H9 (cell line): ENCODE measurements around the gene CPE. TPM values are rescaled to one million over a fixed set of nuclear protein-coding genes. Genes with fewer than 3 reads are reported as not detected.

Source experiments
- DNase-seq: peaks from one replicate; pipeline ENCODE4 v3.0.0-alpha.2; 2017
- H2AFZ ChIP-seq: one replicate; pipeline ENCODE4 v1.6.1; 2013; ENCODE audit warnings: mild to moderate bottlenecking, low read length, control low read depth, moderate library complexity
- H2AK5ac ChIP-seq: 2 replicates; pipeline ENCODE4 v1.6.1; 2013; ENCODE audit warnings: low read length, control low read depth, mixed read lengths; ENCODE audit not compliant: insufficient read length
- H2BK120ac ChIP-seq: one replicate; pipeline ENCODE4 v1.6.1; 2013; ENCODE audit warnings: low read depth, mild to moderate bottlenecking, low read length, control low read depth, inconsistent platforms; ENCODE audit not compliant: poor library complexity, severe bottlenecking
- H2BK12ac ChIP-seq: 2 replicates; pipeline ENCODE4 v1.6.1; 2013; ENCODE audit warnings: low read length, control low read depth, mixed read lengths, low read depth; ENCODE audit not compliant: insufficient read length
- H2BK15ac ChIP-seq: 2 replicates; pipeline ENCODE4 v1.6.1; 2013; ENCODE audit warnings: low read depth, low read length, control low read depth
- H2BK20ac ChIP-seq: one replicate; pipeline ENCODE4 v1.6.1; 2013; ENCODE audit warnings: low read depth, mild to moderate bottlenecking, low read length, control low read depth, inconsistent platforms; ENCODE audit not compliant: poor library complexity, severe bottlenecking
- H2BK5ac ChIP-seq: 2 replicates; pipeline ENCODE4 v1.6.1; 2013; ENCODE audit warnings: low read length, control low read depth, mixed read lengths; ENCODE audit not compliant: insufficient read length
- H3K14ac ChIP-seq: 2 replicates; pipeline ENCODE4 v1.6.1; 2013; ENCODE audit warnings: low read length, control low read depth; ENCODE audit not compliant: insufficient read depth
- H3K18ac ChIP-seq: 2 replicates; pipeline ENCODE4 v1.6.1; 2013; ENCODE audit warnings: low read depth, mild to moderate bottlenecking, mixed read lengths, low read length, control low read depth; ENCODE audit not compliant: insufficient read length
- H3K23ac ChIP-seq: 2 replicates; pipeline ENCODE4 v1.6.1; 2013; ENCODE audit warnings: low read length, control low read depth, mixed read lengths, low read depth; ENCODE audit not compliant: insufficient read length
- H3K23me2 ChIP-seq: 2 replicates; pipeline ENCODE4 v1.6.1; 2013; ENCODE audit warnings: low read depth, mild to moderate bottlenecking, mixed read lengths, low read length, control low read depth; ENCODE audit not compliant: insufficient read length, poor library complexity, severe bottlenecking
- H3K27ac ChIP-seq: 2 replicates; pipeline ENCODE4 v1.5.1; 2013; ENCODE audit warnings: low read length, control low read depth, mixed read lengths, low read depth; ENCODE audit not compliant: insufficient read length
- H3K27me3 ChIP-seq: 2 replicates; pipeline ENCODE4 v1.6.1; 2013; ENCODE audit warnings: low read length, control low read depth, inconsistent platforms; ENCODE audit not compliant: insufficient read depth
- H3K4ac ChIP-seq: 2 replicates; pipeline ENCODE4 v1.6.1; 2013; ENCODE audit warnings: low read depth, mild to moderate bottlenecking, control low read depth, inconsistent platforms, low read length, moderate library complexity
- H3K4me1 ChIP-seq: 2 replicates; pipeline ENCODE4 v1.6.1; 2013; ENCODE audit warnings: low read length, control low read depth, inconsistent platforms; ENCODE audit not compliant: insufficient read depth
- H3K4me2 ChIP-seq: 2 replicates; pipeline ENCODE4 v1.6.1; 2013; ENCODE audit warnings: low read length, control low read depth, mixed read lengths; ENCODE audit not compliant: insufficient read length, insufficient read depth
- H3K56ac ChIP-seq: 2 replicates; pipeline ENCODE4 v1.6.1; 2013; ENCODE audit warnings: low read depth, mild to moderate bottlenecking, mixed read lengths, low read length, control low read depth; ENCODE audit not compliant: insufficient read length
- H3K79me1 ChIP-seq: 2 replicates; pipeline ENCODE4 v1.6.1; 2013; ENCODE audit warnings: low read depth, mild to moderate bottlenecking, moderate library complexity, low read length, control low read depth, inconsistent platforms; ENCODE audit not compliant: insufficient read depth, poor library complexity, severe bottlenecking
- H3K79me2 ChIP-seq: 2 replicates; pipeline ENCODE4 v1.6.1; 2013; ENCODE audit warnings: low read length, control low read depth, inconsistent platforms; ENCODE audit not compliant: insufficient read depth
- H3K9ac ChIP-seq: 2 replicates; pipeline ENCODE4 v1.6.1; 2013; ENCODE audit warnings: low read length, control low read depth, mixed read lengths; ENCODE audit not compliant: insufficient read length; ENCODE audit errors: extremely low read depth
- H3K9me3 ChIP-seq: one replicate; pipeline ENCODE4 v1.6.1; 2013; ENCODE audit warnings: low read depth, low read length, inconsistent platforms; ENCODE audit not compliant: control insufficient read depth
- H3T11ph ChIP-seq: one replicate; pipeline ENCODE4 v1.6.1; 2013; ENCODE audit warnings: mild to moderate bottlenecking, low read length, control low read depth, inconsistent platforms
- H4K20me1 ChIP-seq: one replicate; pipeline ENCODE4 v1.6.1; 2013; ENCODE audit not compliant: control insufficient read depth, insufficient read length, insufficient read depth
- H4K5ac ChIP-seq: 2 replicates; pipeline ENCODE4 v1.6.1; 2013; ENCODE audit warnings: low read depth, mild to moderate bottlenecking, mixed read lengths, low read length, control low read depth; ENCODE audit not compliant: insufficient read length
- H4K8ac ChIP-seq: replicated peaks from 2 replicates; pipeline ENCODE4 v1.6.1; 2013; ENCODE audit warnings: low read length, control low read depth, mixed read lengths, low read depth; ENCODE audit not compliant: insufficient read length
- H4K91ac ChIP-seq: 2 replicates; pipeline ENCODE4 v1.6.1; 2013; ENCODE audit warnings: low read depth, mild to moderate bottlenecking, moderate library complexity, mixed read lengths, low read length, control low read depth; ENCODE audit not compliant: insufficient read length
- H3K27ac Mint-ChIP-seq, 3 experiments: 2 replicates in 2 of 3; 3 replicates in 1 of 3; pipeline ENCODE4 v1.8.0; 2020 to 2021; ENCODE audit warnings: mixed read lengths in 3 of 3, mild to moderate bottlenecking in 1 of 3, moderate library complexity in 1 of 3
- H3K27me3 Mint-ChIP-seq: 2 replicates; pipeline ENCODE4 v1.8.0; 2021; ENCODE audit warnings: low read depth, mild to moderate bottlenecking, moderate library complexity, mixed read lengths
- H3K36me3 Mint-ChIP-seq, 3 experiments: 2 replicates in 2 of 3; 3 replicates in 1 of 3; pipeline ENCODE4 v1.8.0; 2020 to 2021; ENCODE audit warnings: low read depth in 3 of 3, mixed read lengths in 3 of 3; ENCODE audit not compliant: insufficient read depth in 1 of 3
- H3K4me1 Mint-ChIP-seq, 2 experiments: 2 replicates each; pipeline ENCODE4 v1.8.0; 2020; ENCODE audit warnings: mixed read lengths in 2 of 2
- H3K4me3 Mint-ChIP-seq, 2 experiments: 2 replicates in 1 of 2; 3 replicates in 1 of 2; pipeline ENCODE4 v1.8.0; 2020 to 2021; ENCODE audit warnings: mild to moderate bottlenecking in 2 of 2, mixed read lengths in 2 of 2, moderate library complexity in 1 of 2
- H3K9me3 Mint-ChIP-seq, 2 experiments: 2 replicates in 1 of 2; 3 replicates in 1 of 2; pipeline ENCODE4 v1.8.0; 2020; ENCODE audit warnings: mild to moderate bottlenecking in 2 of 2, mixed read lengths in 2 of 2, moderate library complexity in 1 of 2
- WGBS: extraction: QIAGEN DNeasy Blood & Tissue Kit; methylation state at CpG from one replicate; pipeline ENCODE4 v1.1.7; 2013; ENCODE audit warnings: missing lambda C conversion rate, low lambda C conversion rate, mixed read lengths; ENCODE audit not compliant: insufficient read length; ENCODE audit errors: extremely low coverage; 5-methylcytosine and 5-hydroxymethylcytosine counted together
- total RNA-seq: library from RNA; stranded (reverse); gene quantifications from 2 replicates; pipeline ENCODE4 v1.2.1, GENCODE V29; 2021
- TF ChIP-seq, protein P1 (sequence below): fragments of 200-600 bp; sonication (generic); conservative IDR thresholded peaks from 3 replicates; pipeline ENCODE4 v1.8.0; 2021; ENCODE audit warnings: antibody characterized with exemption, mild to moderate bottlenecking

Gene CPE
- total RNA-seq, 1 experiment from 2014 or later = 10.0 TPM

DNA sequence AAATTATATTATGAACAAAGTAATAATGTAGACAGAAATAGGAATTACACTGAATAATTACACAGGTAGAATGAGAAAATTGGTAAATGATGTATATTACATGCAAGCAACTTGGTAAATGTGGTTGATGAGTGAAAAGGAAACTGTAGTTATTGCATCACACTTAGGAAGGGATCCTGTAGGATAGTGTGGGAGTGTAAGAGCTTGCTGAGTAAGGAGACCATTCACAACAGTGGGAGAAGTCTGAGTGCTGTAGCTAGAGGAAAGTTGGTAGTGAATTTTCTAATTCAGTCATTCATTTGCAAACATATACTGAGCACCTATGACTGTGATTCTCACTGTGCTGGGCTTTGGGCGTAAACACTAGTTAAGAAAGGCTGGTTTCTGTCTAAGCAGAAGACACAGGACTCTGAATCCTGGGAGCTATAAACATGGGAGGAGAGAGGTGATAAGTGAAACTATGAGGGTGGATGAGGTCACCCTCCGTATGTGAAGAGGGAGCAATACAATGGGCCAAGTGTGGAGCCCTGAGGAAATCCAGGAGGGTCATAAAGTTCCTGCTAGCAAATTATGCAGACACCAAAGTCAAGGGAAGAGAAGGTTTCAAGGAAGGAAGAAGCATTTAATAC, 14.2 kb upstream of the CPE start:
- Mint-ChIP-seq H3K36me3 (no peaks in the 10 kb centered on the region), H3K4me1 (peaks cover 7 to 12% of the 10 kb centered on the region in 2 experiments), H3K27me3 (no peaks in the 10 kb centered on the region; the same call in 1 of the 2 replicates), H3K9me3 (no peaks in the 10 kb centered on the region), H3K4me3 (no peak overlapping the region), H3K27ac (no peak overlapping the region)
- Histone ChIP-seq H3T11ph (no peak overlapping the region), H3K4me1 (peaks cover 14% of the 10 kb centered on the region), H3K23me2 (no peaks in the 10 kb centered on the region), H3K27me3 (no peaks in the 10 kb centered on the region), H3K27ac (no peak overlapping the region), H4K91ac (no peak overlapping the region), H3K4me2 (no peak overlapping the region), H2BK12ac (no peak overlapping the region), H3K23ac (no peak overlapping the region), H4K5ac (no peak overlapping the region), H2BK5ac (no peak overlapping the region), H3K4ac (no peak overlapping the region), H2AK5ac (no peak overlapping the region), H4K8ac (no peak overlapping the region), H3K9me3 (no peaks in the 10 kb centered on the region), H3K56ac (no peak overlapping the region), H3K79me2 (no peaks in the 10 kb centered on the region), H2BK20ac (no peak overlapping the region), H3K9ac (no peak overlapping the region), H2BK15ac (no peak overlapping the region), H3K18ac (no peak overlapping the region), H2BK120ac (no peak overlapping the region), H3K14ac (no peak overlapping the region), H4K20me1 (no peaks in the 10 kb centered on the region), H3K79me1 (no peaks in the 10 kb centered on the region), H2AFZ (peak overlapping the region; percentile 86)
- no peak for DNase-seq
- TF ChIP-seq, protein P1, sequence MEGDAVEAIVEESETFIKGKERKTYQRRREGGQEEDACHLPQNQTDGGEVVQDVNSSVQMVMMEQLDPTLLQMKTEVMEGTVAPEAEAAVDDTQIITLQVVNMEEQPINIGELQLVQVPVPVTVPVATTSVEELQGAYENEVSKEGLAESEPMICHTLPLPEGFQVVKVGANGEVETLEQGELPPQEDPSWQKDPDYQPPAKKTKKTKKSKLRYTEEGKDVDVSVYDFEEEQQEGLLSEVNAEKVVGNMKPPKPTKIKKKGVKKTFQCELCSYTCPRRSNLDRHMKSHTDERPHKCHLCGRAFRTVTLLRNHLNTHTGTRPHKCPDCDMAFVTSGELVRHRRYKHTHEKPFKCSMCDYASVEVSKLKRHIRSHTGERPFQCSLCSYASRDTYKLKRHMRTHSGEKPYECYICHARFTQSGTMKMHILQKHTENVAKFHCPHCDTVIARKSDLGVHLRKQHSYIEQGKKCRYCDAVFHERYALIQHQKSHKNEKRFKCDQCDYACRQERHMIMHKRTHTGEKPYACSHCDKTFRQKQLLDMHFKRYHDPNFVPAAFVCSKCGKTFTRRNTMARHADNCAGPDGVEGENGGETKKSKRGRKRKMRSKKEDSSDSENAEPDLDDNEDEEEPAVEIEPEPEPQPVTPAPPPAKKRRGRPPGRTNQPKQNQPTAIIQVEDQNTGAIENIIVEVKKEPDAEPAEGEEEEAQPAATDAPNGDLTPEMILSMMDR = no peak
- WGBS = no CpG with 5 or more reads among the region's 2 CpGs
